Endothelial cell of umbilical vein (primary cell): Measurements from ENCODE around the gene SCGB3A1. TPM values are rescaled to one million over a fixed set of nuclear protein-coding genes. Genes with fewer than 3 reads are reported as not detected.

Experiments used
- BruUV-seq: library from RNA; stranded (reverse); fragments of 400-500 nt; replicated peaks from 2 replicates; lab custom pipeline; 2021; lab: Mats Ljungman, UMichigan
- CTCF ChIA-PET: fragments of 300-600, 350-600 bp; sonication (Branson Sonifier 250); formaldehyde crosslinking; loops from one replicate; lab custom pipeline; 2021; ENCODE audit warnings: antibody characterized with exemption, inconsistent platforms; lab: Charles Lee
- POLR2A ChIA-PET: fragments of 300-600, 350-600 bp; sonication (Branson Sonifier 250); formaldehyde crosslinking; loops from one replicate; lab custom pipeline; 2021; ENCODE audit warnings: antibody characterized with exemption, inconsistent platforms; lab: Charles Lee
- DNase-seq: peaks from one replicate; pipeline ENCODE4 v3.0.0-alpha.2; 2011; ENCODE audit warnings: low read depth, low spot score
- FAIRE-seq: peaks from 2 replicates; lab custom pipeline; 2011; peaks lifted over from hg19 to GRCh38; lab: Jason Lieb, UNC
- H2AFZ ChIP-seq: 2 replicates; pipeline ENCODE4 v1.6.0; 2012; ENCODE audit warnings: low read depth, low read length, control low read depth, inconsistent platforms
- H3K27ac ChIP-seq: 2 replicates; pipeline ENCODE4 v1.5.1; 2011; ENCODE audit warnings: low read depth, mild to moderate bottlenecking, control low read depth, low read length, moderate library complexity; ENCODE audit not compliant: insufficient read depth
- H3K27me3 ChIP-seq, 2 experiments: 2 replicates each; pipeline versions ENCODE4 v1.6.0 to v1.6.1; 2011; ENCODE audit warnings: low read length in 2 of 2, mixed read lengths in 1 of 2; ENCODE audit not compliant: control insufficient read depth in 2 of 2, insufficient read depth in 2 of 2
- H3K36me3 ChIP-seq, 2 experiments: 2 replicates in 1 of 2; 3 replicates in 1 of 2; pipeline ENCODE4 v1.5.1; 2011; ENCODE audit warnings: low read length in 2 of 2, mild to moderate bottlenecking in 1 of 2, moderate library complexity in 1 of 2; ENCODE audit not compliant: control insufficient read depth in 2 of 2, insufficient read depth in 2 of 2; ENCODE audit errors: extremely low read depth in 1 of 2
- H3K4me1 ChIP-seq: 3 replicates; pipeline ENCODE4 v1.5.1; 2011; ENCODE audit warnings: mild to moderate bottlenecking, low read length; ENCODE audit not compliant: control insufficient read depth, insufficient read depth; ENCODE audit errors: extremely low read depth
- H3K4me2 ChIP-seq: 2 replicates; pipeline ENCODE4 v1.6.1; 2011; ENCODE audit warnings: low read length, control low read depth, mixed read lengths; ENCODE audit not compliant: insufficient read depth
- H3K4me3 ChIP-seq, 3 experiments: fragments of 200-600 bp in 1 of 3; sonication (generic), shearing (Covaris generic) in 1 of 3; replicated peaks in 1 of 3; 2 replicates each; pipeline ENCODE4 v1.5.1; 2011 to 2016; ENCODE audit warnings: control low read depth in 3 of 3, low read length in 3 of 3, mild to moderate bottlenecking in 2 of 3, inconsistent platforms in 1 of 3, low read depth in 1 of 3, moderate library complexity in 1 of 3; ENCODE audit not compliant: insufficient read depth in 1 of 3
- H3K79me2 ChIP-seq: 2 replicates; pipeline ENCODE4 v1.6.0; 2012; ENCODE audit warnings: low read length, inconsistent platforms; ENCODE audit not compliant: control insufficient read depth, insufficient read depth
- H3K9ac ChIP-seq: replicated peaks from 2 replicates; pipeline ENCODE3; 2011; ENCODE audit warnings: low read length, control low read depth; ENCODE audit not compliant: insufficient read depth; ENCODE audit errors: extremely low read depth
- H3K9me1 ChIP-seq: replicated peaks from 3 replicates; pipeline ENCODE4 v1.6.0; 2011; ENCODE audit warnings: mild to moderate bottlenecking, low read length; ENCODE audit not compliant: control insufficient read depth, insufficient read depth; ENCODE audit errors: extremely low read depth
- H3K9me3 ChIP-seq: replicated peaks from 2 replicates; pipeline ENCODE4 v1.5.1; 2012; ENCODE audit warnings: low read length, inconsistent platforms; ENCODE audit not compliant: control insufficient read depth, insufficient read depth
- H4K20me1 ChIP-seq: replicated peaks from 2 replicates; pipeline ENCODE3; 2011; ENCODE audit warnings: mild to moderate bottlenecking, low read length; ENCODE audit not compliant: control insufficient read depth, insufficient read depth; ENCODE audit errors: extremely low read depth
- FOS ChIP-seq: IDR thresholded peaks from 2 replicates; pipeline ENCODE4 v1.6.1; 2011; ENCODE audit warnings: mild to moderate bottlenecking, low read length, moderate library complexity, borderline replicate concordance; ENCODE audit not compliant: insufficient read depth
- JUN ChIP-seq: IDR thresholded peaks from 2 replicates; pipeline ENCODE4 v1.6.1; 2011; ENCODE audit warnings: borderline replicate concordance, low read depth; ENCODE audit not compliant: insufficient read length, insufficient read depth
- MAX ChIP-seq: IDR thresholded peaks from 2 replicates; pipeline ENCODE4 v1.6.1; 2011; ENCODE audit not compliant: insufficient read depth, insufficient read length
- dilution Hi-C: fragments of 300-500 bp; cut with MboI; formaldehyde crosslinking; loops from one replicate; pipeline ENCODE4 v1.15.0; 2019; ENCODE audit warnings: low sequenced_read_pairs; ENCODE audit not compliant: extremely low pct_ligation_motif_present
- intact Hi-C: fragments of 100-400 bp; cut with micrococcal nuclease; formaldehyde crosslinking; loops from one replicate; pipeline ENCODE4 v1.10.0; 2022
- polyA plus RNA-seq, 4 experiments: library from polyadenylated mRNA; depleted of rRNA in 3 of 4; stranded (reverse) in 3 of 4; unstranded in 1 of 4; fragments of >200 nt; gene quantifications; 2 replicates each; pipeline versions ENCODE4 v1.2.1 to v1.2.3, GENCODE V29; 2011 to 2012; ENCODE audit warnings: missing spikeins in 1 of 4
- total RNA-seq: library from RNA; stranded (reverse); gene quantifications from 2 replicates; pipeline ENCODE4 v1.2.3, GENCODE V29; 2021

SCGB3A1 gene
- total and polyA plus RNA-seq, 2 donors (not counting 3 experiments of a cell fraction or from before 2014, with no cell fraction given) = 0.73 TPM; not detected in 1

GRCh38 chr5:180541710-180542109 lies 49.6 kb downstream of the SCGB3A1 start:
- POLR2A ChIA-PET = interaction anchor here (0.7 kb wide), 1 partner anchor 17 kb away, joined by 11 read pairs; no protein-coding TSS in a partner anchor

More at GRCh38 chr5:180541710-180542109, 49.6 kb downstream of the SCGB3A1 start:
- no peak for TF ChIP-seq MAX
- TF ChIP-seq FOS = no peak
- TF ChIP-seq JUN = no peak
- CTCF ChIA-PET = interaction anchor here (1.1 kb wide), 1 partner anchor 24 kb away, joined by 3 read pairs; no protein-coding TSS in a partner anchor
- Histone ChIP-seq H3K79me2 (peaks cover 68% of the 10 kb centered on the region), H3K9me1 (no peaks in the 10 kb centered on the region), H3K4me2 (no peak overlapping the region), H3K27ac (no peak overlapping the region), H3K27me3 (no peaks in the 10 kb centered on the region), H3K4me3 (no peak overlapping the region), H3K9me3 (no peaks in the 10 kb centered on the region), H3K4me1 (peaks cover 4% of the 10 kb centered on the region), H2AFZ (no peak overlapping the region), H3K36me3 (peaks cover 0 to 3% of the 10 kb centered on the region in 2 experiments), H3K9ac (no peak overlapping the region), H4K20me1 (no peaks in the 10 kb centered on the region)
- no peak for FAIRE-seq
- intact Hi-C loops (no loop called here), dilution Hi-C loops (no loop called here)
- no TSS peak for BruUV-seq
- DNase-seq = no peak

Other genes starting within 250 kb of the SCGB3A1 start
- 4.5 and 5.5 TPM in 2 replicates for gene GFPT2, start 238.2 kb downstream of the SCGB3A1 start, total RNA-seq
- gene GFPT2, start 238.2 kb downstream of the SCGB3A1 start, polyA plus RNA-seq = 3.2 and 4.3 TPM in 2 replicates
- gene CNOT6, start 97.1 kb downstream of the SCGB3A1 start, total RNA-seq = 33.8 and 35.5 TPM in 2 replicates
- 6.2 and 9.2 TPM in 2 replicates for gene CNOT6, start 97.1 kb downstream of the SCGB3A1 start, polyA plus RNA-seq
- gene FLT4, start 58.1 kb upstream of the SCGB3A1 start, total RNA-seq = 66.5 and 71.5 TPM in 2 replicates
- 44.4 and 50.9 TPM in 2 replicates for gene FLT4, start 58.1 kb upstream of the SCGB3A1 start, polyA plus RNA-seq
- not detected in 2 replicates for gene OR2Y1, start 148.6 kb upstream of the SCGB3A1 start, total RNA-seq
- not detected in 2 replicates for gene OR2Y1, start 148.6 kb upstream of the SCGB3A1 start, polyA plus RNA-seq
- 108 and 123 TPM in 2 replicates for gene MGAT1, start 211.3 kb upstream of the SCGB3A1 start, total RNA-seq
- gene MGAT1, start 211.3 kb upstream of the SCGB3A1 start, polyA plus RNA-seq = 126 and 153 TPM in 2 replicates